Testis (tissue), 3 donors: Measurements from ENCODE around the gene MAGEA4. TPM values are rescaled to one million over a fixed set of nuclear protein-coding genes. Genes with fewer than 3 reads are reported as not detected.
"Not testable (repeated sequence)": the region's sequence is repeated elsewhere in the genome, so short reads cannot be mapped to it uniquely, and the experiment has no call there.

ENCODE experiments used
- DNase-seq: peaks from one replicate; pipeline ENCODE4 v3.0.0-alpha.2; 2019
- H3K27ac ChIP-seq, 2 donors: fragments of 200-600 bp; sonication (generic); one replicate each; pipeline ENCODE4 v1.5.1; 2019
- H3K27me3 ChIP-seq: fragments of 200-600 bp; sonication (generic); one replicate; pipeline ENCODE4 v1.5.1; 2019
- H3K36me3 ChIP-seq: fragments of 200-600 bp; sonication (generic); one replicate; pipeline ENCODE4 v1.5.1; 2017; ENCODE audit warnings: low read depth; ENCODE audit errors: missing control alignments
- H3K4me1 ChIP-seq: fragments of 200-600 bp; sonication (generic); one replicate; pipeline ENCODE4 v1.5.1; 2019
- H3K4me3 ChIP-seq, 2 donors: fragments of 200-600 bp; sonication (generic); one replicate each; pipeline ENCODE4 v1.5.1; 2017 to 2019
- H3K9me3 ChIP-seq: fragments of 200-600 bp; sonication (generic); one replicate; pipeline ENCODE4 v1.5.1; 2017
- POLR2A ChIP-seq: fragments of 450-650 bp; IDR thresholded peaks from one replicate; pipeline ENCODE4 v1.6.1; 2017; ENCODE audit warnings: antibody characterized with exemption, mild to moderate bottlenecking, moderate library complexity
- WGBS, 2 donors: methylation state at CpG; one replicate each; pipeline ENCODE4 v1.1.5; 2018; 5-methylcytosine and 5-hydroxymethylcytosine counted together
- intact Hi-C: fragments of 100-400 bp; cut with DNase I; formaldehyde crosslinking; loops from one replicate; pipeline ENCODE4 v1.15.1; 2023; ENCODE audit warnings: low total_unique reads
- polyA plus RNA-seq: library from polyadenylated mRNA; stranded (reverse); fragments of 350-450 nt; fragmentation: Illumina TruSeq; extraction: RNeasy Lipid Tissue Mini Kit (QIAGEN cat#74804); gene quantifications from one replicate; pipeline ENCODE4 v1.2.3, GENCODE V29; 2014; ENCODE audit warnings: low read depth, low replicate concordance; ENCODE audit not compliant: insufficient read depth
- total RNA-seq, 2 donors: library from RNA; depleted of rRNA; stranded (reverse); fragments of >200 nt; gene quantifications; one replicate each; pipeline ENCODE4 v1.2.3, GENCODE V29; 2016
- TF ChIP-seq, protein P1 (sequence below), 3 experiments: fragments of 450-650 bp in 2 of 3; fragments of 200-600 bp in 1 of 3; sonication (generic) in 1 of 3; IDR thresholded peaks; one replicate each; pipeline ENCODE4 v1.5.1; 2016 to 2019; ENCODE audit warnings: antibody characterized with exemption in 3 of 3, mild to moderate bottlenecking in 2 of 3, moderate library complexity in 1 of 3

The MAGEA4 gene
- total and polyA plus RNA-seq, 3 donors from 2014 or later, result 43.4 to 59.3 (median 52.3) TPM

DNA sequence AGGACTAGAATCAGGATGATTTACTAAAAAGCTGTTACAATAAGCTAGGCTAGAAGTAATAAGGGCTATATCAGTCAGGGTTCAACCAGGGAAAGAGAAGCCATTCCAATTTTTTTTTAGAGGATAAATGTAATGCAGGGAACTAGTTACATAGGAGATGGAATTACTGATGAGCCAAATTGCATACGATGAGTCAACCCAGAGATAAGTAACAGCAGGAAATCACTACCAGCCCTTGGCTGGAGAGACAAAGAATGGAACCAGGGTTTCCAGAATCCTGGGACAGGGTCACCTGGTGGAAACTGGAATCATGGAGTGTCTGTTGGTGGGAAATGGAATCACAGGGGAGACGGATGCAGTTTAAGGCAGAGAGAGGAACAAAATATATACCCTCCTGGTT, 13.1 kb upstream of the MAGEA4 start:
- no peak for TF ChIP-seq POLR2A
- TF ChIP-seq, protein P1, sequence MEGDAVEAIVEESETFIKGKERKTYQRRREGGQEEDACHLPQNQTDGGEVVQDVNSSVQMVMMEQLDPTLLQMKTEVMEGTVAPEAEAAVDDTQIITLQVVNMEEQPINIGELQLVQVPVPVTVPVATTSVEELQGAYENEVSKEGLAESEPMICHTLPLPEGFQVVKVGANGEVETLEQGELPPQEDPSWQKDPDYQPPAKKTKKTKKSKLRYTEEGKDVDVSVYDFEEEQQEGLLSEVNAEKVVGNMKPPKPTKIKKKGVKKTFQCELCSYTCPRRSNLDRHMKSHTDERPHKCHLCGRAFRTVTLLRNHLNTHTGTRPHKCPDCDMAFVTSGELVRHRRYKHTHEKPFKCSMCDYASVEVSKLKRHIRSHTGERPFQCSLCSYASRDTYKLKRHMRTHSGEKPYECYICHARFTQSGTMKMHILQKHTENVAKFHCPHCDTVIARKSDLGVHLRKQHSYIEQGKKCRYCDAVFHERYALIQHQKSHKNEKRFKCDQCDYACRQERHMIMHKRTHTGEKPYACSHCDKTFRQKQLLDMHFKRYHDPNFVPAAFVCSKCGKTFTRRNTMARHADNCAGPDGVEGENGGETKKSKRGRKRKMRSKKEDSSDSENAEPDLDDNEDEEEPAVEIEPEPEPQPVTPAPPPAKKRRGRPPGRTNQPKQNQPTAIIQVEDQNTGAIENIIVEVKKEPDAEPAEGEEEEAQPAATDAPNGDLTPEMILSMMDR (IDR thresholded peaks at IDR 0.05), result no peak
- H3K9me3 ChIP-seq, result no peaks in the 10 kb centered on the region
- no peaks in the 10 kb centered on the region for H3K4me1 ChIP-seq
- intact Hi-C loops, result no loop called here
- H3K27me3 ChIP-seq, result no peaks in the 10 kb centered on the region
- 85 to 89% methylated on average over 2 of the region's 2 CpGs for WGBS, 2 donors
- H3K4me3 ChIP-seq, result no peak overlapping the region
- no peak overlapping the region for H3K27ac ChIP-seq
- DNase-seq, result no peak
- no peaks in the 10 kb centered on the region for H3K36me3 ChIP-seq

DNA sequence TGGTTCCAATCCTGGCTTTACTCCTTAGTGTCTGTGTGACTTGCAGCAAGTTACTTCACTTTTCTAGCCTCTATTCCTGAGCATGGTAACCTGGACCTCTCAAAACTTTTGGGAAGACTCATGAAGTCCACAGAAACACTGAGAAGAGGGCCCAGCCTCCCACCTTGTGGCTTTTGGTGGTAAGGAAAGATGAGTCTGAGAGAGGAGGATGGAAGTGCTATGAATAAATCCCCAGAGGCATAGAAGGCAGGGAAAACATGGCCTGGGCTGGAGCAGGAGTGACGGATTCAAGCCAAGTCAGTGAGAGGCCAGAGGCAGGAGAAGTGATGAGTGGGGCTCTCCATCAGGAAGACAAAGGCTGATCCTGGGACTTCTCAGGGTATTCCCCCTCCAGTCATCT, 10.9 kb upstream of the MAGEA4 start:
- TF ChIP-seq POLR2A, result no peak
- TF ChIP-seq, protein P1 (IDR thresholded peaks at IDR 0.05), result no peak
- no peaks in the 10 kb centered on the region for H3K36me3 ChIP-seq
- 50% methylated on average over 1 of the region's 1 CpG; no CpG with 5 or more reads in 1 of the 2 donors for whole genome bisulfite sequencing, 2 donors

DNA sequence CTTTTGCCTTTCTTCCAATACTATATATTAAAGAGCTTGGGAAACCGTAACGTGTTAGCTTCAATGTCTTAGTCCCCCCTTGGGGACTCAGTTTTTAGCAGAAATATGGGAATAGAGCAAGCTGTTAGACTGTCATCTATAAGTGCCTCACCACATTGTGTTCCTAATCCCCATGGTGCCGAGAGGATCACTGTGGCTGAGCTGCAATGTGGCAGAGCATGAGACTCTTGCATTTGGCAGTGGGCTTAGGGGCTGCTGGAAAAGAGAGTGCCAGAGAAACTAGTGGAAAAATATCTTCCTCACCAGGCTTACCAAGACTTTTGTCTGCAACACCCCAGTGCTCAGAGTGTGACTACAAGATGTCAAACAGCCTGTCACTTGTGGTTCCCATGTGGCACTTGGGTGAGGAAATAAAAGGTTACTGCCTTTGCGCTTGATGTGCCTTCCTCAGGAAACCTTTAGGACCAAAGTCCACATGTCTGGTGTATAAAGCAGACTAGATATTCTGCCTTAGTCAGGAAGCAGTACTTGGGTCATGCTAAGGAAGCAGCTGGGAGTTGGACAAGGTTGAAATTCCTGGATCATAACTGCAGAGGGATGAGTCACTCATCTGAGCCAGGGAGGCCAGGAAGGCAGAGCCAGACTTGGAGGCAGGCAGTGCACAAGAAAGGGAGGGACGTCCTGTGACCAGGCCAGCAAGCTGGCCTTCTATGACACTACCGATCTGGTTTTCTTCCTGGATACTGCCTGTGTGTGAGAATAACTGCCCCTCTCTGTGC, 9.7 kb upstream of the MAGEA4 start:
- intact Hi-C loops, result no loop called here
- WGBS, 2 donors, result 59 to 84% methylated on average over 3 to 6 of the region's 6 CpGs

More for the DNA sequence above, 10.9 kb upstream of the MAGEA4 start:
- H3K27ac ChIP-seq, result no peak overlapping the region
- H3K4me1 ChIP-seq, result no peaks in the 10 kb centered on the region
- H3K4me3 ChIP-seq, result no peak overlapping the region
- DNase-seq, result no peak
- no peaks in the 10 kb centered on the region for H3K27me3 ChIP-seq
- intact Hi-C loops, result no loop called here
- no peaks in the 10 kb centered on the region for H3K9me3 ChIP-seq

DNA sequence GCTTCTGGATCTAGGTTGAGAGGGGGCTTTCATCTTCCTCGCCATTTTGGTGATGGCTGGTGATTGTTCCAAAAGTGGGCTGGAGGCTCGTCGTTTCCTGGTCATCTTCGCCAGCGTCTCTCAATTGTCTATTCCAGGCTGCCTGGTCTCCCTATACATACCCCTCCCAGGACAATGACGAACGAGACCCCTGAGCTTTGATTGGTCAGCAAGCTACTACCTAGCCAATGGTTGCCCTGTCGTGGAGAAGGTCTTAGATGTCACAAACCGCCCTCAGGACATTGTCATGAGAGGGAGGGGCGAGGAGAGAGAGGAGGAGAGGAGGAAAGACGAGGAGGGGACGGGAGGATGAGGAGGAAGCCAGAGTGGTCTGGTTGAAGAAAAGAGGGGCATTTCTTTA, 7.7 kb upstream of the MAGEA4 start:
- no peaks in the 10 kb centered on the region for H3K36me3 ChIP-seq
- H3K27me3 ChIP-seq, result no peaks in the 10 kb centered on the region
- H3K9me3 ChIP-seq, result no peaks in the 10 kb centered on the region
- H3K4me3 ChIP-seq, result no peak overlapping the region
- WGBS, 2 donors, result 81 to 91% methylated on average over 4 to 10 of the region's 12 CpGs
- TF ChIP-seq, protein P1 (IDR thresholded peaks at IDR 0.05), result no peak
- TF ChIP-seq POLR2A, result no peak
- no peak for DNase-seq
- no peaks in the 10 kb centered on the region for H3K4me1 ChIP-seq
- H3K27ac ChIP-seq, result no peak overlapping the region
- intact Hi-C loops, result no loop called here

More for the DNA sequence above, 9.7 kb upstream of the MAGEA4 start:
- peak; percentile 19 for DNase-seq
- no peak overlapping the region for H3K27ac ChIP-seq
- H3K4me3 ChIP-seq, result no peak overlapping the region
- no peaks in the 10 kb centered on the region for H3K9me3 ChIP-seq
- no peaks in the 10 kb centered on the region for H3K36me3 ChIP-seq
- no peaks in the 10 kb centered on the region for H3K27me3 ChIP-seq
- H3K4me1 ChIP-seq, result no peaks in the 10 kb centered on the region
- TF ChIP-seq POLR2A, result no peak
- TF ChIP-seq, protein P1 (IDR thresholded peaks at IDR 0.05), result no peak

DNA sequence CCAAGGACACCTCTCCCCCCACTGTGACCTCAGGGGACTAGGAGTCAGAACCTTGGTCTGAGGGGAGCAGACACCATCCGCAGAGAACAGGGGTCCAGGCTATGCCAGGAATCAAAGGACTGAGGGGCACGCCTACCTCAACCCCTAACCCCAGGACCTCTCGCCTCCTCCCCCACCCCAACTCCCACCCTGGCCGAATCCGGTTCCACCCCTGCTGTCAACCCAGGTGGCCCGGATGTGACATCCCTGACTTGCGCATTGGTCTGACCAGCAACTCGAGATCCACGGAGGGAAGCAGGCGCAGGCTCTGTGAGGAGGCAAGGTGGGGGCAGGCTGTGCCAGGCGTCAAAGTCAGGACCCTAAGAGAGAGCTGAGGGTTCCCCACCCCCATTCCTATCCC, 468 bp upstream of the MAGEA4 start:
- no peaks in the 10 kb centered on the region for H3K4me1 ChIP-seq
- no peaks in the 10 kb centered on the region for H3K27me3 ChIP-seq
- H3K9me3 ChIP-seq, result no peaks in the 10 kb centered on the region
- no peaks in the 10 kb centered on the region for H3K36me3 ChIP-seq
- H3K27ac ChIP-seq, result no peak overlapping the region
- no peak overlapping the region for H3K4me3 ChIP-seq
- TF ChIP-seq, protein P1 (IDR thresholded peaks at IDR 0.05), result no peak
- TF ChIP-seq POLR2A, result no peak
- peak; percentile 14 for DNase-seq
- intact Hi-C loops, result no loop called here
- 47 to 72% methylated on average over 6 to 11 of the region's 11 CpGs for WGBS, 2 donors

DNA sequence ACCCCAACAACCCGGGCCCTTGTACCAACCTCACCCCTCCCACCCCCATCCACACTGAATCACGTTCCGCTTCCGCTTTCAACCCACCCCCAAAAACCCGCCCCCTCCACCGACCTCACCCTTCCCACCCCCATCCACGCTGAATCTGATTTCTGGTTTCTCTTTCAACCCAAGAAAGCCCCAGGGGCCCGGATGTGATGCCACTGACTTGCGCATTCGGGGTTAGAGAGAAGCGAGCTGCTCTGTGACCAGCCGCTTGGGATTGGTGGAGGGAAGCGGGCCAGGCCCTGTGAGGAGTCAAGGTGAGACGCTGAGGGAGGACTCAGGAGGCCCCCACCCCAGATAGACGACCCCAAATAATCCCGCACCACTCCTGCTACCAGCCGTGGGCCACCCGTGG, 6.0 kb downstream of the MAGEA4 start:
- intact Hi-C loops, H3K36me3 ChIP-seq, H3K9me3 ChIP-seq, DNase-seq, H3K4me3 ChIP-seq, H3K4me1 ChIP-seq, H3K27me3 ChIP-seq, H3K27ac ChIP-seq: not testable (repeated sequence)
- WGBS, 2 donors, result 81 to 100% methylated on average over 2 to 11 of the region's 18 CpGs
